ENCODE data around the gene PCAT6.

DNA sequence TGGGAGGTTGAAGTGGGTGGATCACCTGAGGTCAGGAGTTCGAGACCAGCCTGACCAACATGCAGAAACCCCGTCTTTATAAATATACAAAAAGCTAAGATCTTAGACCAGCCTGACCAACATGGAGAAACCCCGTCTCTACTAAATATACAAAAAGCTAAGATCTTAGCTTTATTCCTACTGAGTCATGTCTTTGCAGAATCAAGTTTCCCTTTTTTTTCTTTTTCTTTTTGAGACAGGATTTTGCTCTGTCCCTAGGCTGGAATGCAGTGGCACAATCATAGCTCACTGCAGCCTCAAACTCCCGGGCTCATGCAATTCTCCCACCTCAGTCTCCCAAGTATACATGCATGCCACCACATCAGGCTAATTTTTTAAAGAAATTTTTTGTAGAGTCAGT is 23.9 kb upstream of the PCAT6 start:
- TF ChIP-seq, protein P1, sequence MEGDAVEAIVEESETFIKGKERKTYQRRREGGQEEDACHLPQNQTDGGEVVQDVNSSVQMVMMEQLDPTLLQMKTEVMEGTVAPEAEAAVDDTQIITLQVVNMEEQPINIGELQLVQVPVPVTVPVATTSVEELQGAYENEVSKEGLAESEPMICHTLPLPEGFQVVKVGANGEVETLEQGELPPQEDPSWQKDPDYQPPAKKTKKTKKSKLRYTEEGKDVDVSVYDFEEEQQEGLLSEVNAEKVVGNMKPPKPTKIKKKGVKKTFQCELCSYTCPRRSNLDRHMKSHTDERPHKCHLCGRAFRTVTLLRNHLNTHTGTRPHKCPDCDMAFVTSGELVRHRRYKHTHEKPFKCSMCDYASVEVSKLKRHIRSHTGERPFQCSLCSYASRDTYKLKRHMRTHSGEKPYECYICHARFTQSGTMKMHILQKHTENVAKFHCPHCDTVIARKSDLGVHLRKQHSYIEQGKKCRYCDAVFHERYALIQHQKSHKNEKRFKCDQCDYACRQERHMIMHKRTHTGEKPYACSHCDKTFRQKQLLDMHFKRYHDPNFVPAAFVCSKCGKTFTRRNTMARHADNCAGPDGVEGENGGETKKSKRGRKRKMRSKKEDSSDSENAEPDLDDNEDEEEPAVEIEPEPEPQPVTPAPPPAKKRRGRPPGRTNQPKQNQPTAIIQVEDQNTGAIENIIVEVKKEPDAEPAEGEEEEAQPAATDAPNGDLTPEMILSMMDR (IDR thresholded peaks at IDR 0.05): no peak
- no peak for TF ChIP-seq POLR2A (IDR thresholded peaks at IDR 0.05)
